Measurements from ENCODE around the gene MSANTD2.

DNA sequence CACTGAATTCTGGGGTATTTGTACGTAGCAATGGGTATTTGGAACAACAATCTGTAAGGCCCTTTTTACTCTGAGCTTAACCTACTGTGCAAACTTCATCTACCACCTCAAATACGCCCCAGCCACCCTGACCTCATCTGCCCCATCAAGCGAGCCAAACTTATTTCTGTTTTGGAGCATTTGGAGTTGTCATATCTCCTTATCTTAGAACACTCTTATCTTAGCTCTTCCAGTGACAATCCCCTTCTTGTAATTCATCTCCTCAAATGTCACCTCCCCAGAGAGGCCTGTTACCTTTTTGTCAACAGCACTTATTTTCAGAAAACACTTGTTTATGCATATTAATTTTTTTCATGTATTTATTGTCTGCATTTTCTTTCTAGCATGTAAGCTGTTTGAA lies 4.7 kb upstream of the MSANTD2 start:
- TF ChIP-seq, protein P1, sequence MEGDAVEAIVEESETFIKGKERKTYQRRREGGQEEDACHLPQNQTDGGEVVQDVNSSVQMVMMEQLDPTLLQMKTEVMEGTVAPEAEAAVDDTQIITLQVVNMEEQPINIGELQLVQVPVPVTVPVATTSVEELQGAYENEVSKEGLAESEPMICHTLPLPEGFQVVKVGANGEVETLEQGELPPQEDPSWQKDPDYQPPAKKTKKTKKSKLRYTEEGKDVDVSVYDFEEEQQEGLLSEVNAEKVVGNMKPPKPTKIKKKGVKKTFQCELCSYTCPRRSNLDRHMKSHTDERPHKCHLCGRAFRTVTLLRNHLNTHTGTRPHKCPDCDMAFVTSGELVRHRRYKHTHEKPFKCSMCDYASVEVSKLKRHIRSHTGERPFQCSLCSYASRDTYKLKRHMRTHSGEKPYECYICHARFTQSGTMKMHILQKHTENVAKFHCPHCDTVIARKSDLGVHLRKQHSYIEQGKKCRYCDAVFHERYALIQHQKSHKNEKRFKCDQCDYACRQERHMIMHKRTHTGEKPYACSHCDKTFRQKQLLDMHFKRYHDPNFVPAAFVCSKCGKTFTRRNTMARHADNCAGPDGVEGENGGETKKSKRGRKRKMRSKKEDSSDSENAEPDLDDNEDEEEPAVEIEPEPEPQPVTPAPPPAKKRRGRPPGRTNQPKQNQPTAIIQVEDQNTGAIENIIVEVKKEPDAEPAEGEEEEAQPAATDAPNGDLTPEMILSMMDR (IDR thresholded peaks at IDR 0.05): no peak
- TF ChIP-seq POLR2A (IDR thresholded peaks at IDR 0.05): no peak

Measured in esophagus squamous epithelium (tissue), 4 donors.